OCI-LY3 (cell line): ENCODE measurements around the gene RPS14.

Experiments
- CTCF ChIP-seq: fragments of 200-600, 300-600 bp; sonication (generic); IDR thresholded peaks from 2 replicates; pipeline ENCODE4 v1.5.1; 2014; ENCODE audit warnings: antibody characterized with exemption, low read length, low read depth
- EZH2phosphoT487 ChIP-seq: fragments of 200-600 bp; shearing (Covaris generic); IDR thresholded peaks from 2 replicates; pipeline ENCODE4 v1.6.1; 2018; ENCODE audit warnings: antibody characterized with exemption, mixed run types, low read depth

GRCh38 chr5:150446088-150446487 is 3.5 kb downstream of the RPS14 start:
- TF ChIP-seq CTCF (no peak), EZH2phosphoT487 (no peak)
